ENCODE results near the gene KNOP1.

GRCh38 chr16:19677402-19677801 is 40.6 kb downstream of the KNOP1 start:
- no peak for TF ChIP-seq CTCF (IDR thresholded peaks at IDR 0.05)
- TF ChIP-seq POLR2A (IDR thresholded peaks at IDR 0.05) = no peak

Data from right lobe of liver (tissue), 4 donors.